GM12872 (cell line): ENCODE results near the gene GNS.

ENCODE experiments used
- CTCF ChIP-seq: IDR thresholded peaks from 3 replicates; pipeline ENCODE4 v1.5.1; 2011; ENCODE audit warnings: low read depth, mild to moderate bottlenecking, low read length, moderate library complexity; ENCODE audit not compliant: insufficient read depth

Gene GNS

GRCh38 chr12:64681200-64682052 lies 77.8 kb downstream of the GNS start:
- TF ChIP-seq CTCF: no peak

GRCh38 chr12:64680235-64680634 lies 79.0 kb downstream of the GNS start:
- TF ChIP-seq CTCF: no peak

- no peak for TF ChIP-seq CTCF
Measured at GRCh38 chr12:64679487-64680001, 79.7 kb downstream of the GNS start.

- TF ChIP-seq CTCF: no peak
Measured at GRCh38 chr12:64678835-64679234, 80.4 kb downstream of the GNS start.

- peak; percentile 53 for TF ChIP-seq CTCF
Measured at GRCh38 chr12:64678248-64678647, 81.0 kb downstream of the GNS start.

- TF ChIP-seq CTCF: no peak
Measured at GRCh38 chr12:64675795-64676194, 83.4 kb downstream of the GNS start.

GRCh38 chr12:64674367-64674922 lies 84.8 kb downstream of the GNS start:
- no peak for TF ChIP-seq CTCF
